Skin epidermis (tissue), 12 donors: Measurements from ENCODE around the gene MAST1.
"Not testable (repeated sequence)": the region's sequence is repeated elsewhere in the genome, so short reads cannot be mapped to it uniquely, and the experiment has no call there.

ENCODE experiments used
- H3K27ac ChIP-seq, 21 experiments: fragments of 200-600 bp; sonication (generic) in 11 of 21; one replicate each; pipeline ENCODE4 v1.5.0; 2020; ENCODE audit warnings: mild to moderate bottlenecking in 3 of 21, inconsistent platforms in 2 of 21, moderate library complexity in 2 of 21
- H3K4me3 ChIP-seq, 7 experiments: fragments of 200-600 bp; sonication (generic) in 2 of 7; one replicate each; pipeline ENCODE4 v1.5.0; 2020; ENCODE audit warnings: inconsistent platforms in 2 of 7, mild to moderate bottlenecking in 2 of 7, moderate library complexity in 1 of 7

MAST1 gene

GRCh38 chr19:12799742-12800465 lies 38.4 kb upstream of the MAST1 start:
- Histone ChIP-seq H3K4me3 (peak overlapping the region in 2 of 7 experiments; percentile 48 to 55), H3K27ac (peak overlapping the region in 2 of 21 experiments; percentile 34 to 85)

GRCh38 chr19:12800466-12800770 lies 37.9 kb upstream of the MAST1 start:
- H3K27ac ChIP-seq = peak overlapping the region in 4 of 21 experiments; percentile 74 to 85 (median 80)
- H3K4me3 ChIP-seq = peak overlapping the region in 5 of 7 experiments; percentile 48 to 74 (median 63)

GRCh38 chr19:12800923-12801465 lies 37.3 kb upstream of the MAST1 start:
- peak overlapping the region in 20 of 21 experiments; percentile 37 to 88 (median 81) for H3K27ac ChIP-seq
- peak overlapping the region; percentile 48 to 75 (median 68) for H3K4me3 ChIP-seq

- H3K4me3 ChIP-seq = peak within 1 kb of the TSS; percentile 48 to 75 (median 68)
These were observed 36.6 kb upstream of the MAST1 start, which contains the start of the genes PRDX2 and THSD8 for GRCh38 chr19:12801466-12802266. TSS of gene PRDX2 (minus strand) at chr19:12801800. CDS start at chr19:12801261, 539 bp downstream. TSS of gene THSD8 (plus strand) at chr19:12802069. CDS start at chr19:12802072, 3 bp downstream.

GRCh38 chr19:12802267-12803106 lies 35.8 kb upstream of the MAST1 start:
- H3K27ac ChIP-seq = peak overlapping the region in 15 of 21 experiments; percentile 61 to 88 (median 83)

More at GRCh38 chr19:12801466-12802266, 36.6 kb upstream of the MAST1 start, which contains the start of the genes PRDX2 and THSD8:
- H3K27ac ChIP-seq = peak within 1 kb of the TSS in 20 of 21 experiments; percentile 37 to 88 (median 81)

GRCh38 chr19:12804051-12804450 lies 34.3 kb upstream of the MAST1 start:
- no peak overlapping the region for H3K4me3 ChIP-seq
- H3K27ac ChIP-seq = no peak overlapping the region

More at GRCh38 chr19:12802267-12803106, 35.8 kb upstream of the MAST1 start:
- H3K4me3 ChIP-seq = peak overlapping the region; percentile 48 to 75 (median 68)

GRCh38 chr19:12806242-12807081 lies 31.9 kb upstream of the MAST1 start, which contains the start of gene RNASEH2A:
TSS of gene RNASEH2A (plus strand) at chr19:12806584. CDS start at chr19:12806674, 90 bp downstream.
- H3K27ac ChIP-seq = peak within 1 kb of the TSS in 19 of 21 experiments; percentile 7 to 83 (median 68)

GRCh38 chr19:12815088-12815487 lies 23.2 kb upstream of the MAST1 start:
- Histone ChIP-seq H3K27ac (no peak overlapping the region), H3K4me3 (no peak overlapping the region)

More at GRCh38 chr19:12806242-12807081, 31.9 kb upstream of the MAST1 start, which contains the start of gene RNASEH2A:
- peak within 1 kb of the TSS; percentile 57 to 67 (median 61) for H3K4me3 ChIP-seq

- H3K4me3 ChIP-seq, H3K27ac ChIP-seq: not testable (repeated sequence)
These were observed 21.1 kb upstream of the MAST1 start for GRCh38 chr19:12817188-12817587.

GRCh38 chr19:12817810-12818209 lies 20.5 kb upstream of the MAST1 start:
- H3K4me3 ChIP-seq, H3K27ac ChIP-seq: not testable (repeated sequence)

GRCh38 chr19:12821761-12822160 lies 16.6 kb upstream of the MAST1 start:
- Histone ChIP-seq H3K27ac (no peak overlapping the region), H3K4me3 (no peak overlapping the region)

- H3K4me3 ChIP-seq = no peak overlapping the region
These were observed 12.8 kb upstream of the MAST1 start for GRCh38 chr19:12825254-12826131.

GRCh38 chr19:12828494-12828893 lies 9.8 kb upstream of the MAST1 start:
- no peak overlapping the region for H3K27ac ChIP-seq
- H3K4me3 ChIP-seq = no peak overlapping the region

More at GRCh38 chr19:12825254-12826131, 12.8 kb upstream of the MAST1 start:
- no peak overlapping the region for H3K27ac ChIP-seq

- H3K4me3 ChIP-seq = peak overlapping the region in 3 of 7 experiments; percentile 14 to 37 (median 29)
- no peak overlapping the region for H3K27ac ChIP-seq
These were observed 4.9 kb upstream of the MAST1 start for GRCh38 chr19:12833418-12833737.

GRCh38 chr19:12833738-12834565 lies 4.4 kb upstream of the MAST1 start:
- H3K4me3 ChIP-seq = peak overlapping the region in 6 of 7 experiments; percentile 14 to 37 (median 28)
- H3K27ac ChIP-seq = no peak overlapping the region

GRCh38 chr19:12834566-12834943 lies 3.8 kb upstream of the MAST1 start, which contains the start of gene RTBDN:
TSS of gene RTBDN (minus strand) at chr19:12834579. CDS start at chr19:12829979, 4,600 bp downstream.
- H3K27ac ChIP-seq = no peak within 1 kb of the TSS
- H3K4me3 ChIP-seq = peak within 1 kb of the TSS in 6 of 7 experiments; percentile 14 to 37 (median 28)
